ENCODE results near the gene ZNF280A.
"Not testable (repeated sequence)": the region's sequence is repeated elsewhere in the genome, so short reads cannot be mapped to it uniquely, and the experiment has no call there.

The ZNF280A gene

DNA sequence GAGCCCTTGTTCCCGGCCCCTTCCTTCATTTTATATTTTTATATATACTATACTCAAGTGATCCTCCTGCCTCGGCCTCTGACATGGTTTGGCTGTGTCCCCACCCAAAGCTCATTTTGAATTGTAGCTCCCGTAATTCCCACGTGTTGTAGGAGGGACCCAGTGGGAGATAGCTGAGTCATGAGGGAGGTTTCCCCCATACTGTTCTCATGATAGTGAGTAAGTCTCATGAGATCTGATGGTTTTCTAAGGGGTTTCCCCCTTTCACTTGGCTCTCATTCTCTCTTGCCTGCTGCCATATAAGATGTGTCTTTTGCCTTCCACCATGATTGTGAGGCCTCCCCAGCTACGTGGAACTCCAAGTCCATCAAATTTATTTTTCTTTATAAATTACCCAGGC is 7.2 kb upstream of the ZNF280A start:
- Histone ChIP-seq H3K4me1 (ENCODE audit: control insufficient read depth, insufficient read depth, low read length, unreplicated experiment) (no peaks in the 10 kb centered on the region), H3K27ac (ENCODE audit: low read depth, low read length) (no peak overlapping the region), H3K79me2 (ENCODE audit: control insufficient read depth, insufficient read depth, low read length, unreplicated experiment) (no peaks in the 10 kb centered on the region), H3K4me3 (ENCODE audit: low read depth, low read length) (no peak overlapping the region), H3K36me3 (ENCODE audit: insufficient read depth, low read length) (no peaks in the 10 kb centered on the region), H3K27me3 (ENCODE audit: insufficient read depth, low read length) (no peaks in the 10 kb centered on the region), H2AFZ (ENCODE audit: low read length, unreplicated experiment) (no peak overlapping the region)

DNA sequence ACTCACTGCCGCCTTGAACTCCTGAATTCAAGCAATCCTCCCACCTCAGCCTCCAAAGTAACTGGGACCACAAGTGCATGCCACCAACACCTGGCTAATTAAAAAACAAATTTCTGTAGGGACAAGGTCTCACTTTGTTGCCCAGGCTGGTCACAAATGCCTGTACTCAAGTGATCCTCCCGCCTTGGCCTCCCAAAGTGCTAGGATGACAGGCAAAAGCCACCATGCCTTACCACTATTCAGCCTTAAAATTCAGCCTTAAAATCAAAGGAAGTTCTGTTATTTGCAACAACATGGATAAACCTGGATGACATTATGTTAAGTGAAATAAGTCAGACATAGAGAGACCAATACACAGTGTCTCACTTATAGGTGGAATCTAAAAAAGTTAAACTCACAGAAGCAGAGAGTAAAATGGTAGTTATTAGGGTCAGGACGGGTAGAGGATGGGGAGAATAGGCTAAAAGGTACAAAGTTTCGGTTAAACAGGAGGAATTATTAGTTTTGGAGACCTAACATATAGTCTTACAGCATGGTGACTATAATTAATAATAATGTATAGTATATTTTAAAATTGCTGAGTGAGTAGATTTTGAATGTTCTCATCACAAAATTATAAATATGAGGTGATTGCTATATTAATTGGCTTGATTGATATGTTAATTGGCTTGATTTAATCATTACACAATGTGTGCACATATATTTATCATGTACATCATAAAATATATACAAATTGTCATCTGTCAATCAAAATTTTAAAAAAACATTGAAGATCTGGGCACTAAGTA is 6.2 kb upstream of the ZNF280A start:
- no peaks in the 10 kb centered on the region for H3K27me3 ChIP-seq (ENCODE audit: insufficient read depth, low read length)
- no peaks in the 10 kb centered on the region for H3K36me3 ChIP-seq (ENCODE audit: insufficient read depth, low read length)
- H2AFZ ChIP-seq (ENCODE audit: low read length, unreplicated experiment), result no peak overlapping the region
- H3K79me2 ChIP-seq (ENCODE audit: control insufficient read depth, insufficient read depth, low read length, unreplicated experiment), result no peaks in the 10 kb centered on the region
- no peaks in the 10 kb centered on the region for H3K4me1 ChIP-seq (ENCODE audit: control insufficient read depth, insufficient read depth, low read length, unreplicated experiment)
- no peak overlapping the region for H3K27ac ChIP-seq (ENCODE audit: low read depth, low read length)
- no peak overlapping the region for H3K4me3 ChIP-seq (ENCODE audit: low read depth, low read length)

DNA sequence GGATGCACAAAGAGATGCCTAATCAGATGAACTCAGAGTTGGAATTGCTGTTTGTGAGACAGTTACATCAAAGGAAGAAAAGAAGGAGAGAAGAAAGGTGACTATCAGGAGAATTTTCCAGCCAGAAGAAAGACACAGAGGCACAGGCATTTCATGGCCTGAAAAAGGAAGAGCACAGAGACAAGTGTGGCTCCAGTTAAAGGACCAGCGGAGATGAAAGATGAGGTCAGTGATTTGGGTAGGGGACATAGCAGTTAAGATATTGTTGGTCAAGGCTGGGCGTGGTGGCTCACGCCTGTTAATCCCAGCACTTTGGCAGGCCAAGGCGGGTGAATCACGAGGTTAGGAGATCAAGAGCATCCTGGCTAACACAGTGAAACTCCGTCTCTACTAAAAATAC is 3.4 kb upstream of the ZNF280A start:
- H3K79me2 ChIP-seq (ENCODE audit: control insufficient read depth, insufficient read depth, low read length, unreplicated experiment), result no peaks in the 10 kb centered on the region
- H2AFZ ChIP-seq (ENCODE audit: low read length, unreplicated experiment), result no peak overlapping the region
- H3K36me3 ChIP-seq (ENCODE audit: insufficient read depth, low read length), result no peaks in the 10 kb centered on the region
- no peak overlapping the region for H3K27ac ChIP-seq (ENCODE audit: low read depth, low read length)
- no peaks in the 10 kb centered on the region for H3K27me3 ChIP-seq (ENCODE audit: insufficient read depth, low read length)
- no peak overlapping the region for H3K4me3 ChIP-seq (ENCODE audit: low read depth, low read length)
- no peaks in the 10 kb centered on the region for H3K4me1 ChIP-seq (ENCODE audit: control insufficient read depth, insufficient read depth, low read length, unreplicated experiment)

DNA sequence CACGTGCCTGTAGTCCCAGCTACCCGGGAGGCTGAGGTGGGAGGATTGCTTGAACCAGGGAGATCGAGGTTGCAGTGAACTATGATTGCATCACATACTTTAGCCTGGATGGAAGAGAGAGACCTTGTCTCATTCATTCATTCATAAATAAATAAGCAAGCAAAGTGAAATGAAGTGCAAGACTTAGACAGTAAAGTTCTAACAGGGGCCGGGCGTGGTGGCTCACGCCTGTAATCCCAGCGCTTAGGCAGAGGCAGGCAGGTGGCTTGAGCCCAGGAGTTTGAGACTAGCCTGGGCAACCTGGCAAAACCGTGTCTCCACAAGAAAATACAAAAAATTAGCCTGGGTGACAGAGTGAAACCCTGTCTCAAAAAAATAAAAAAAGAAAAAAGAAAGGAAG is 1.6 kb upstream of the ZNF280A start:
- Histone ChIP-seq H3K27ac (ENCODE audit: low read depth, low read length) (no peak overlapping the region), H3K79me2 (ENCODE audit: control insufficient read depth, insufficient read depth, low read length, unreplicated experiment) (no peaks in the 10 kb centered on the region), H3K4me3 (ENCODE audit: low read depth, low read length) (no peak overlapping the region), H2AFZ (ENCODE audit: low read length, unreplicated experiment) (no peak overlapping the region), H3K4me1 (ENCODE audit: control insufficient read depth, insufficient read depth, low read length, unreplicated experiment) (no peaks in the 10 kb centered on the region), H3K27me3 (ENCODE audit: insufficient read depth, low read length) (no peaks in the 10 kb centered on the region), H3K36me3 (ENCODE audit: insufficient read depth, low read length) (no peaks in the 10 kb centered on the region)

DNA sequence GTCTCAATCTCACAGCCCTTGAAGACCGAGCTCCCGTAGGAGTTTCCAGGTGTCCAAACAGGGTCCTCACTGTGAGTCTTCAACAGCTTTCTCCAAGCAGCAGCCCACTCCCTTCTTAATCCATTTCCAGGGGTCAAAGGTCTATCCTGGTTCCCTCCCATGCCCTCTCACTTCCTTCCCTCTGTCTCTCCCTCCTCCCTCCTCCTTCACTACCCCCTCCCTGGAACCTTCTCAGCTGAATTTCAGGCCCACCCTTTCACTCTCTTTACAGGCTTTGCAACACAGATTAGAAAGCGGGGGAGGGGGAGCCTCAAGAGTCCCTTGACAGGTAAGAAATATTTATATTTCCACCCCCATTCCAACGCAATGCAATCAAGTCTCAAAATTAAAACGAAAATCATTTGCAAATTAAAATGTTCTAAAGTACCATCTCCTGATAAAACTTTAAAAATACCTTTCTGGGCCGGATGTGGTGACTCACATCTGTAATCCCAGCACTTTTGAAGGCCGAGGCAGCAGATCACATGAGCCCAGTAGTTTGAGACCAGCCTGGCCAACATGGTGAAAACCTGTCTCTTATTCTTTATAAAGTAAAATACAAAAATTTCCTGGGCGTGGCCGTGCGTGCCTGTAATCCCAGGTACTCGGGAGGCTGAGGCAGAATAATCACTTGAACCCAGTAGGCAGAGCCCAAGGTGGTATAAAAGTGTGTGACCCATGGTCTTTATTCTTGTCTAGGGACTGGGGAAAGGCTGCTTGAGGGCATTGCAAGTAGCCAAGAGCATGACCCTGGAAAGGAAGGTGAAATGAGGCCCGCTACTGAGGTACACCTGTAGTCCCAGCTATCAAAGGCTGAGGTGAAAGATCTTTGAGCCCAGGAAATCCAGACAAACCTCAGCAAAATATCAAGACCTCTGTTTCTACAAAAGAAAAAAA is 865 bp upstream of the ZNF280A start:
- no peaks in the 10 kb centered on the region for H3K79me2 ChIP-seq (ENCODE audit: control insufficient read depth, insufficient read depth, low read length, unreplicated experiment)
- no peak overlapping the region for H3K4me3 ChIP-seq (ENCODE audit: low read depth, low read length)
- H3K4me1 ChIP-seq (ENCODE audit: control insufficient read depth, insufficient read depth, low read length, unreplicated experiment), result no peaks in the 10 kb centered on the region
- no peaks in the 10 kb centered on the region for H3K27me3 ChIP-seq (ENCODE audit: insufficient read depth, low read length)
- H3K27ac ChIP-seq (ENCODE audit: low read depth, low read length), result no peak overlapping the region
- no peaks in the 10 kb centered on the region for H3K36me3 ChIP-seq (ENCODE audit: insufficient read depth, low read length)
- no peak overlapping the region for H2AFZ ChIP-seq (ENCODE audit: low read length, unreplicated experiment)

DNA sequence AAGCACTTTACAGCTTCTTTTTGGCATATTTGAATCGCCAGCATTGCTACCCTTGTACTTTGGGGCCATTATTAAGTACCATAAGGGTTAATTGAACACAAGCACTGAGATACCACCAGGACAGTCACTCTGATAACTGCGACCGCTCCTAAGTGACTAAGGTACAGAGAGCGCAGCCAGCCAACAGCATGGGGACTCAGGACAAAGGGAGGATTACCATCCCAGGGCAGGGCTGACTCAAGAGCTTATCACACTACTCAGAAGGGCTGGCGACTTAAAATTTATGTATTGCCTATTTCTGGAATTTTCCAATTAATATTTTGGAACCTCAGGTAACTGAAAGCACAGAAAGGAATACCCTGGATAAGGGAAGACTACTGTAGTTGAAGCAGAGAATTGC is 479 bp downstream of the ZNF280A start:
- Histone ChIP-seq H2AFZ (ENCODE audit: low read length, unreplicated experiment) (no peak overlapping the region), H3K4me3 (ENCODE audit: low read depth, low read length) (peak overlapping the region; percentile 61), H3K27me3 (ENCODE audit: insufficient read depth, low read length) (peaks cover 10% of the 10 kb centered on the region; the same call in 1 of the 2 replicates), H3K79me2 (ENCODE audit: control insufficient read depth, insufficient read depth, low read length, unreplicated experiment) (no peaks in the 10 kb centered on the region), H3K4me1 (ENCODE audit: control insufficient read depth, insufficient read depth, low read length, unreplicated experiment) (no peaks in the 10 kb centered on the region), H3K36me3 (ENCODE audit: insufficient read depth, low read length) (no peaks in the 10 kb centered on the region), H3K27ac (ENCODE audit: low read depth, low read length) (no peak overlapping the region)

DNA sequence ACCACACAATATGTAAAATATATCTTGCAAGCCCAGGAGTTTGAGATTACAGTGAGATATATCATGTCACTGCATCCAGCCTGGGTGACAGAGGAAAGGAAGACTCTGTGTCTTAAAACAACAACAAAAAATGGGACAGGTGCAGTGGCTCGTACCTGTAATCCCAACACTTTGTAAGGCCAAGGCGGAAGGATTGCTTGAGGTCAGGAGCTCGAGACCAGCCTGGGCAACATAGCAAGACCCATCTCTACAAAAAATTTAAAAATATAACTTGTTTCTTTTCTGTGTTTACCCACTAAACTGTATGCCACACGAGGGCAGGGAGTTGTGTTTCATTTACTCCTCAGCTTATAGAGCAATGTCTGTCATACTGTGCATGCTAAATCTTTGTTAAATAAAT is 3.1 kb downstream of the ZNF280A start:
- Histone ChIP-seq H3K27me3 (ENCODE audit: insufficient read depth, low read length) (peaks cover 29% of the 10 kb centered on the region), H3K79me2 (ENCODE audit: control insufficient read depth, insufficient read depth, low read length, unreplicated experiment) (no peaks in the 10 kb centered on the region), H3K4me1 (ENCODE audit: control insufficient read depth, insufficient read depth, low read length, unreplicated experiment) (no peaks in the 10 kb centered on the region), H2AFZ (ENCODE audit: low read length, unreplicated experiment) (no peak overlapping the region), H3K27ac (ENCODE audit: low read depth, low read length) (no peak overlapping the region), H3K36me3 (ENCODE audit: insufficient read depth, low read length) (no peaks in the 10 kb centered on the region), H3K4me3 (ENCODE audit: low read depth, low read length) (no peak overlapping the region)

DNA sequence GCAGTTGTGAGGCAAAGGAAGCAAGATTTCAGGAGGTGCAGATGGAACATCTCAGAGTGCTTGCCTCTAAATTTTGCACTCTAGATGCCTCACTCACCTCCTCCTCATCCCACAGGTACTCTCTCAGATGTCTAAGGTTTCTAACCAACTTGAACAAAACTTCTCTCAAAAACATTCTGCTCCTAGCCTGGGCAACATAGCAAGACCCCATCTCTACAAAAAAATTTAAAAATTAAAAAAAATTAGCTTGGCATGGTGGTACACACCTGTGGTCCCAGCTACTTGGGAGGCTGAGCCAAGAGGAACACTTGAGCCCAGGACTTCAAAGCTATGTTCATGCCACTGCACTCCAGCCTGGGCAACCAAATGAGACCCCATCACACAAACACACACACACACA is 4.2 kb downstream of the ZNF280A start:
- Histone ChIP-seq H3K27ac (ENCODE audit: low read depth, low read length) (no peak overlapping the region), H3K27me3 (ENCODE audit: insufficient read depth, low read length) (peaks cover 31% of the 10 kb centered on the region), H3K4me3 (ENCODE audit: low read depth, low read length) (no peak overlapping the region), H3K36me3 (ENCODE audit: insufficient read depth, low read length) (no peaks in the 10 kb centered on the region), H2AFZ (ENCODE audit: low read length, unreplicated experiment) (no peak overlapping the region), H3K4me1 (ENCODE audit: control insufficient read depth, insufficient read depth, low read length, unreplicated experiment) (no peaks in the 10 kb centered on the region), H3K79me2 (ENCODE audit: control insufficient read depth, insufficient read depth, low read length, unreplicated experiment) (no peaks in the 10 kb centered on the region)

DNA sequence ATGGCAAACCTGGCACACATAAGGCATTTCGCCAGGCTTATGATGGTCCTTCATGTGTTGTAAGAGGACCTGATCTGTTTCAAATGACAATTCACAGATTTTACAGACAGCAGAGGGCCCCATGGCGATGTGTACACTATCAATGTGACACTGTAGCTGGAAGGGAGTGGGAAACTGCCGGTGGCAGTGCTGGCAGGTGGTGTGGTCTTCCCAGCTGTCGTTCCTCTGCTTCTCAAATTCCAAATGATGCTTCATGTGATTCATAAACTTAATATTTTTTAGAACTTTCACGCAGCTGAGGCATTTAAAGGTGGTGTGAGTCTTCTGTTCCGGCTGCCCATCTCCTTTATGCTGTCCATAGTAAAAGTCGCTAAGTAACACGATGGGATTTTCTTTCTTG is 5.6 kb downstream of the ZNF280A start:
- H3K79me2 ChIP-seq (ENCODE audit: control insufficient read depth, insufficient read depth, low read length, unreplicated experiment); H3K36me3 ChIP-seq (ENCODE audit: insufficient read depth, low read length); H3K27ac ChIP-seq (ENCODE audit: low read depth, low read length); H3K4me3 ChIP-seq (ENCODE audit: low read depth, low read length); H3K4me1 ChIP-seq (ENCODE audit: control insufficient read depth, insufficient read depth, low read length, unreplicated experiment); H2AFZ ChIP-seq (ENCODE audit: low read length, unreplicated experiment): not testable (repeated sequence)
- H3K27me3 ChIP-seq (ENCODE audit: insufficient read depth, low read length), result peaks cover 31% of the 10 kb centered on the region

DNA sequence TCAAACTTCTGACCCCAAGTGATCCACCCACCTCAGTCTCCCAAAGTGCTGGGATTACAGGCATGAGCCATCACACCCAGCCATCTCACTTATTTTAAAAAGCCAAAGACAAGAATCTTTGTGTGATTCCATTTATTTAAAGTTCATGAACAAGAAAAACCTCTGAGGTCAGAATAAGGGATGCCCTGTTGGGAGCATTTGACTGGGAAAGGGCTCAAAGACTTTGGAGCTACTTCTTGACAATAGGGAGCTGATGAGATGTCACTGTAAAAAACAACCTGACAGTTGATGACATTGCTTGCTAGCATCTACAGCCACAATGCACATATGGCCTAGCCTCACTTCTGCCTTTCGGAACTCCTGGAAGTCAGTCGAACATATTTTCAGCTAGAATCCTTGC is 6.5 kb downstream of the ZNF280A start:
- Histone ChIP-seq H3K4me1 (ENCODE audit: control insufficient read depth, insufficient read depth, low read length, unreplicated experiment) (no peaks in the 10 kb centered on the region), H3K4me3 (ENCODE audit: low read depth, low read length) (no peak overlapping the region), H3K27ac (ENCODE audit: low read depth, low read length) (no peak overlapping the region), H3K27me3 (ENCODE audit: insufficient read depth, low read length) (peaks cover 31% of the 10 kb centered on the region), H2AFZ (ENCODE audit: low read length, unreplicated experiment) (no peak overlapping the region), H3K79me2 (ENCODE audit: control insufficient read depth, insufficient read depth, low read length, unreplicated experiment) (no peaks in the 10 kb centered on the region), H3K36me3 (ENCODE audit: insufficient read depth, low read length) (no peaks in the 10 kb centered on the region)

DNA sequence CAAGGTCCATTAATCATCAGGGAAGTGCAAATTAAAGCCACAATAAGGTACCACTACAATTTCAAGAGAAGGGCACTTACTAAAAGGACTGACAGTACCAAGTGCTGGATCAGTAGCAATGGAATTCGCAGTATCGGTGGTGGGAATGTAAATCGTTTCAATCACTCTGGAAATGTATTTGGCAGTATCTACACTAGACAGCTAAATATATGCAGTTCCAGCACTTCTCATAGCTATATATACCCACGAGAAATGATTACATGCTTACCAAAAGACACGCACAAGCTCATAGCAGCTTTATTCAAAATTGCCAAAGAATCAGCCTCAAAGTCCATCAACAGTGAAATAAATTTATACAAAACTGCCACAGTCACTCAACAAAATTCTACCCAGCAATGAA is 7.1 kb downstream of the ZNF280A start:
- no peaks in the 10 kb centered on the region for H3K79me2 ChIP-seq (ENCODE audit: control insufficient read depth, insufficient read depth, low read length, unreplicated experiment)
- no peaks in the 10 kb centered on the region for H3K36me3 ChIP-seq (ENCODE audit: insufficient read depth, low read length)
- no peaks in the 10 kb centered on the region for H3K4me1 ChIP-seq (ENCODE audit: control insufficient read depth, insufficient read depth, low read length, unreplicated experiment)
- H2AFZ ChIP-seq (ENCODE audit: low read length, unreplicated experiment), result no peak overlapping the region
- no peak overlapping the region for H3K27ac ChIP-seq (ENCODE audit: low read depth, low read length)
- no peak overlapping the region for H3K4me3 ChIP-seq (ENCODE audit: low read depth, low read length)
- H3K27me3 ChIP-seq (ENCODE audit: insufficient read depth, low read length), result peaks cover 31% of the 10 kb centered on the region

Data from ACC112 (cell line).